ENCODE measurements around the gene RIOK3. TPM values are rescaled to one million over a fixed set of nuclear protein-coding genes. Genes with fewer than 3 reads are reported as not detected.
A peak's percentile ranks its signal among the peaks of the same experiment; 100 is the strongest.

Gene RIOK3
- total and polyA plus RNA-seq, 2 donors from 2014 or later: 30.1 to 64.9 TPM

DNA sequence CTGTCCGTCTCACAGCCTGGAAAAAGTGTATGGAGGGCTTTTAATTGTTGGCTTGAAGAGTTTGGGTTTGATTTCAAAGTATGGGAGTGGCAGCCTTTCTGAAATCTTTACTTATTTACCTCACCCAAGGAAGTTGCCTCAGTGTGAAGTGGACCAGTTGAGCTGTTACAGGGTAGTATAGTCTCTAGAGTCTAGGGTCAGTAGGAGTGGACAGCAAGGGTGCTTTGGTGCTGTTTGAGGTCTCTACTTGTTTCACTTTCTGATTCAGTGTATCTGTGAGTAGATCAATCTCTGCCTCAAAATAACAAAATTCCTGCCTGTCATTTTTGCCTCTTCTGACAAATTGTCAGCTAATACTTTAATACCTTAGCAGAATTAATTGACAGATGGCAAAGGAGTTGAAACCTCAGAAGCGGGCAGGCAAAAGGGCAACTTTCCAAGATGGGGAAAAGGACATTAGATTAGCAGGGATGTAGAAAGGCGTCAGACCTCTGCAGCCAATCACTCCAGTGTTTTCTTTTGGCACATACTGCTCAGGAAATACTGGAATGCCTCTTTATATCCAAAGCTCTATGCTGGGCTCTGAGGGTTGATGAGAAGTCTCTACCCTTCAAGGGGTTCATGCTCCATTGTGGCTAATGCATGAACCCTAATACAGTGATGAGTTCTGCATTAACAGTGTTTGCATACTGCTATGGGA lies 5.9 kb downstream of the RIOK3 start:
- DNase-seq: no peak
- H3K27ac ChIP-seq (ENCODE audit: low read depth in 2 of 2, low read length in 2 of 2): peak overlapping the region; percentile 20 to 47
- TF ChIP-seq, protein P1, sequence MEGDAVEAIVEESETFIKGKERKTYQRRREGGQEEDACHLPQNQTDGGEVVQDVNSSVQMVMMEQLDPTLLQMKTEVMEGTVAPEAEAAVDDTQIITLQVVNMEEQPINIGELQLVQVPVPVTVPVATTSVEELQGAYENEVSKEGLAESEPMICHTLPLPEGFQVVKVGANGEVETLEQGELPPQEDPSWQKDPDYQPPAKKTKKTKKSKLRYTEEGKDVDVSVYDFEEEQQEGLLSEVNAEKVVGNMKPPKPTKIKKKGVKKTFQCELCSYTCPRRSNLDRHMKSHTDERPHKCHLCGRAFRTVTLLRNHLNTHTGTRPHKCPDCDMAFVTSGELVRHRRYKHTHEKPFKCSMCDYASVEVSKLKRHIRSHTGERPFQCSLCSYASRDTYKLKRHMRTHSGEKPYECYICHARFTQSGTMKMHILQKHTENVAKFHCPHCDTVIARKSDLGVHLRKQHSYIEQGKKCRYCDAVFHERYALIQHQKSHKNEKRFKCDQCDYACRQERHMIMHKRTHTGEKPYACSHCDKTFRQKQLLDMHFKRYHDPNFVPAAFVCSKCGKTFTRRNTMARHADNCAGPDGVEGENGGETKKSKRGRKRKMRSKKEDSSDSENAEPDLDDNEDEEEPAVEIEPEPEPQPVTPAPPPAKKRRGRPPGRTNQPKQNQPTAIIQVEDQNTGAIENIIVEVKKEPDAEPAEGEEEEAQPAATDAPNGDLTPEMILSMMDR (IDR thresholded peaks at IDR 0.05; ENCODE audit: borderline replicate concordance, extremely low read depth, insufficient read depth): no peak
- H3K9ac ChIP-seq (ENCODE audit: low read length in 3 of 3): peak overlapping the region in 1 of 3 donors; percentile 13
- no peak for FAIRE-seq
- H3K27me3 ChIP-seq (ENCODE audit: control insufficient read depth, insufficient read depth, low read length): no peaks in the 10 kb centered on the region
- H3K4me3 ChIP-seq (ENCODE audit: low read length in 3 of 3): peak overlapping the region in 2 of 3 donors; percentile 1 to 42
- peaks cover 0 to 31% (median 12%) of the 10 kb centered on the region in 3 donors for H3K4me1 ChIP-seq (ENCODE audit: control insufficient read depth in 2 of 3, insufficient read depth in 2 of 3, low read depth in 1 of 3, low read length in 3 of 3)
- intact Hi-C loops (cut with DNase I): no loop called here
- H3K36me3 ChIP-seq (ENCODE audit: control insufficient read depth in 2 of 3, insufficient read depth in 3 of 3, low read length in 3 of 3): peaks cover 4 to 18% (median 7%) of the 10 kb centered on the region in 3 donors
- no peaks in the 10 kb centered on the region for H3K9me3 ChIP-seq (ENCODE audit: control insufficient read depth in 2 of 3, insufficient read depth in 1 of 3, low read length in 3 of 3)

DNA sequence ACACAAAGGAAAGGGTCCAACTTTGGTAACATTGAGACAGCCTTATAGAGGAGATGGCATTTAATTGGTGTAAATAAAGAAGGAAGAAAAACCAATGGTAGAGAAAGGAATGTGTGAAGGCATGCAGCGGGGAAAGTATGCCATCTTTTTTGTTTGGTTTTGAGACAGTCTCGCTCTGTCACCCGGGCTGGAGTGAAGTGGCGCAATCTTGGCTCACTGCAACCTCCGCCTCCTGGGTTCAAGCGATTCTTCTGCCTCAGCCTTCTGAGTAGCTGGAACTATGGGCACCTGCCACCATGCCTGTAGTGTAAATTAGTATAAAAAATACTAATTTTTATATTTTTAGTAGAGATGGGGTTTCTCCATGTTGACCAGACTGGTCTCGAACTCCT lies 6.4 kb downstream of the RIOK3 start:
- no peaks in the 10 kb centered on the region for H3K27me3 ChIP-seq (ENCODE audit: control insufficient read depth, insufficient read depth, low read length)
- DNase-seq: no peak
- no peaks in the 10 kb centered on the region for H3K9me3 ChIP-seq (ENCODE audit: control insufficient read depth in 2 of 3, insufficient read depth in 1 of 3, low read length in 3 of 3)
- H3K9ac ChIP-seq (ENCODE audit: low read length in 3 of 3): no peak overlapping the region
- FAIRE-seq: no peak
- H3K4me3 ChIP-seq (ENCODE audit: low read length in 3 of 3): peak overlapping the region in 1 of 3 donors; percentile 42
- H3K27ac ChIP-seq (ENCODE audit: low read depth in 2 of 2, low read length in 2 of 2): peak overlapping the region in 1 of 2 donors; percentile 20
- peaks cover 0 to 31% (median 12%) of the 10 kb centered on the region in 3 donors for H3K4me1 ChIP-seq (ENCODE audit: control insufficient read depth in 2 of 3, insufficient read depth in 2 of 3, low read depth in 1 of 3, low read length in 3 of 3)
- TF ChIP-seq, protein P1 (IDR thresholded peaks at IDR 0.05; ENCODE audit: borderline replicate concordance, extremely low read depth, insufficient read depth): no peak
- H3K36me3 ChIP-seq (ENCODE audit: control insufficient read depth in 2 of 3, insufficient read depth in 3 of 3, low read length in 3 of 3): peaks cover 6 to 24% (median 13%) of the 10 kb centered on the region in 3 donors
- intact Hi-C loops (cut with DNase I): no loop called here

- FAIRE-seq (no peak), DNase-seq (no peak)
- Histone ChIP-seq H3K9me3 (ENCODE audit: control insufficient read depth in 2 of 3, insufficient read depth in 1 of 3, low read length in 3 of 3) (no peaks in the 10 kb centered on the region), H3K36me3 (ENCODE audit: control insufficient read depth in 2 of 3, insufficient read depth in 3 of 3, low read length in 3 of 3) (peaks cover 6 to 26% (median 14%) of the 10 kb centered on the region in 3 donors), H3K27ac (ENCODE audit: low read depth in 2 of 2, low read length in 2 of 2) (peak overlapping the region in 1 of 2 donors; percentile 77), H3K9ac (ENCODE audit: low read length in 3 of 3) (peak overlapping the region in 1 of 3 donors; percentile 21), H3K27me3 (ENCODE audit: control insufficient read depth, insufficient read depth, low read length) (no peaks in the 10 kb centered on the region), H3K4me1 (ENCODE audit: control insufficient read depth in 2 of 3, insufficient read depth in 2 of 3, low read depth in 1 of 3, low read length in 3 of 3) (peaks cover 0 to 31% (median 12%) of the 10 kb centered on the region in 3 donors), H3K4me3 (ENCODE audit: low read length in 3 of 3) (peak overlapping the region in 1 of 3 donors; percentile 30)
- TF ChIP-seq, protein P1 (IDR thresholded peaks at IDR 0.05; ENCODE audit: borderline replicate concordance, extremely low read depth, insufficient read depth): no peak
- intact Hi-C loops (cut with DNase I): no loop called here
Measured at GRCh38 chr18:23460285-23461273, 7.5 kb downstream of the RIOK3 start.
